ENCODE data around the gene ABCC6. TPM values are rescaled to one million over a fixed set of nuclear protein-coding genes. Genes with fewer than 3 reads are reported as not detected.
A peak's percentile ranks its signal among the peaks of the same experiment; 100 is the strongest.
"Not testable (repeated sequence)": the region's sequence is repeated elsewhere in the genome, so short reads cannot be mapped to it uniquely, and the experiment has no call there.

Gene ABCC6
- polyA plus RNA-seq, 2 donors = 0.08 to 0.31 TPM

GRCh38 chr16:16148755-16149154 lies 74.5 kb downstream of the ABCC6 start:
- Histone ChIP-seq H3K36me3 (ENCODE audit: control insufficient read depth in 2 of 2, insufficient read depth in 2 of 2, low read length in 1 of 2) (peaks cover 0 to 8% of the 10 kb centered on the region in 2 donors), H3K27ac (ENCODE audit: low read depth in 2 of 2, low read length in 1 of 2) (peak overlapping the region in 1 of 2 donors; percentile 20), H3K4me3 (ENCODE audit: low read depth in 1 of 2, low read length in 2 of 2) (no peak overlapping the region), H3K4me1 (ENCODE audit: control insufficient read depth in 2 of 2, insufficient read depth in 2 of 2, low read length in 1 of 2) (peaks cover 9 to 14% of the 10 kb centered on the region in 2 donors), H3K27me3 (ENCODE audit: control insufficient read depth in 1 of 2, insufficient read depth in 2 of 2, low read length in 2 of 2) (no peaks in the 10 kb centered on the region), H3K9me3 (ENCODE audit: control insufficient read depth in 2 of 2, insufficient read depth in 1 of 2, low read depth in 1 of 2, low read length in 1 of 2) (no peaks in the 10 kb centered on the region)
- WGBS, 2 donors = 56 to 65% methylated on average over 9 of the region's 9 CpGs

DNA sequence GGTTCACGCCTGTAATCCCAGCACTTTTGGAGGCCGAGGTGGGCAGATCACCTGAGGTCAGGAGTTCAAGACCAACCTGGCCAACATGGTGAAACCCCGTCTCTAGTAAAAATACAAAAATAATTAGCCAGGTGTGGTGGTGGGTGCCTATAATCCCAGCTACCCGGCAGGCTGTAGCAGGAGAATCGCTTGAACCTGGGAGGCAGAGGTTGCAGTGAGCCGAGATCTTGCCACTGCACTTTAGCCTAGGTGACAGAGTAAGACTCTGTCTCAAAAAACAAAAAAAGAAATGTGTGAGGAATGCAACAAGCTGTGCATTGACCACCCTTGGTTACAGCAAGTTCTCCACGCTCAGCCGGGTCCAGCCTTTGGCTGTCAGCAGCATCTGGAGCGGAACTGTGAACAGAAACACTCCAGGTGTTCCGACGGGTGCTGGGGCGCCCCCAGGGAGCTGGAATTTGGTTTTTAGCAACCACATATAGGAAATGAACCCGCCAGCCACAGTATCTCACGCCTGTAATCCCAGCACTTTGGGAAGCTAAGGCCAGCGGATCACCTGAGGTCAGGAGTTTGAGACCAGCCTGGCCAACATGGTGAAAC lies 75.2 kb downstream of the ABCC6 start:
- H3K4me1 ChIP-seq (ENCODE audit: control insufficient read depth in 2 of 2, insufficient read depth in 2 of 2, low read length in 1 of 2) = peaks cover 9 to 14% of the 10 kb centered on the region in 2 donors
- not testable (repeated sequence) for H3K27me3 ChIP-seq (ENCODE audit: control insufficient read depth in 1 of 2, insufficient read depth in 2 of 2, low read length in 2 of 2); H3K36me3 ChIP-seq (ENCODE audit: control insufficient read depth in 2 of 2, insufficient read depth in 2 of 2, low read length in 1 of 2); H3K9me3 ChIP-seq (ENCODE audit: control insufficient read depth in 2 of 2, insufficient read depth in 1 of 2, low read depth in 1 of 2, low read length in 1 of 2); H3K27ac ChIP-seq (ENCODE audit: low read depth in 2 of 2, low read length in 1 of 2); H3K4me3 ChIP-seq (ENCODE audit: low read depth in 1 of 2, low read length in 2 of 2)
- WGBS, 2 donors = 67 to 73% methylated on average over 15 of the region's 15 CpGs

GRCh38 chr16:16147316-16147999 lies 75.8 kb downstream of the ABCC6 start:
- H3K27ac ChIP-seq (ENCODE audit: low read depth in 2 of 2, low read length in 1 of 2) = peak overlapping the region in 1 of 2 donors; percentile 33
- peaks cover 9 to 14% of the 10 kb centered on the region in 2 donors for H3K4me1 ChIP-seq (ENCODE audit: control insufficient read depth in 2 of 2, insufficient read depth in 2 of 2, low read length in 1 of 2)
- no peaks in the 10 kb centered on the region for H3K27me3 ChIP-seq (ENCODE audit: control insufficient read depth in 1 of 2, insufficient read depth in 2 of 2, low read length in 2 of 2)
- H3K4me3 ChIP-seq (ENCODE audit: low read depth in 1 of 2, low read length in 2 of 2) = no peak overlapping the region
- WGBS, 2 donors = 79% methylated on average over 17 of the region's 17 CpGs
- H3K36me3 ChIP-seq (ENCODE audit: control insufficient read depth in 2 of 2, insufficient read depth in 2 of 2, low read length in 1 of 2) = peaks cover 0 to 9% of the 10 kb centered on the region in 2 donors
- H3K9me3 ChIP-seq (ENCODE audit: control insufficient read depth in 2 of 2, insufficient read depth in 1 of 2, low read depth in 1 of 2, low read length in 1 of 2) = no peaks in the 10 kb centered on the region

DNA sequence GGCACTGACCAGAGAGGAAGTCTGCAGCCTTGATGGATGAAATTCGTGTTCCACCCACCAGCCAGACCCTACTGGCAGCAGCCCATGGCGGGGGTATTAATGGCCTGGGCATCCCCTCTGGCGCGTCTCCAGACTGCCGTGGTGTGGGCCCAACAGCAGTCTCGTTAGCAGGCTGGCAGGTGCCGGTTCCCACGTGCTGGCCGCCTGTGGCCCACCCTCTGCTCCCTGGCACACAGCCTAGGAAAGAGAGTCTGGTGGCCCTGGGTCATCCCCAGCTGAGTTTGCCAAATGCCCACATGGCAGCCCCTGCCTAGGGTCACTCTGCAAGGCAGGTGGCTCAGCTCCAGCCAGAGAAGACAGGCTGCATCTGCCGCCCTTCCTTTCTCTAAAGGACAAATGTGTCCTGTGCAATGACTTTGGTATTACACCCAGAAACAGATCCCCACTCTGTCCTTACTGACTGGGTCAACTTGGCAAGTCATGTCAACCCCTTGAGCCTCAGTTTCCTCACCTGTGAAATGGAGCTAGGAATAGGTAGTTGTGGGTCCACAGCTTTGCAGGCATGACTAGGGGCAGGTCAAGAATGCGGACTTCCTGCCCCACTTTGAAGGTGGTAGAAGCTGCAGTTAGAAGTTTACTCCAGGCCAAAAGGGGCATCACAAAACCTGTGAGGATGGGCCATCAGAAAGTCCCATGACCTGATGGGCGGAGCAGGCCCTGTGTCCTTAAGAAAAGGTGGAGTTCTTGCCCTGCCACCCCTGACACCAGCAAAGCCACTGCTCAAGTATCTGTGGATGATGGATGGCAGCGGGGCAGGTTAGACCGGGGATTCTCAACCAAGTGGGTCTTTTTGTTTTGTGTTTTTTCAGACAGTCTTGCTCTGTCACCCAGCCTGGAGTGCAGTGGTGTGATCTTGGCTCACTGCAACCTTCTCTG lies 76.6 kb downstream of the ABCC6 start:
- H3K36me3 ChIP-seq (ENCODE audit: control insufficient read depth in 2 of 2, insufficient read depth in 2 of 2, low read length in 1 of 2) = peaks cover 3 to 11% of the 10 kb centered on the region in 2 donors
- H3K27ac ChIP-seq (ENCODE audit: low read depth in 2 of 2, low read length in 1 of 2) = peak overlapping the region in 1 of 2 donors; percentile 33
- H3K4me3 ChIP-seq (ENCODE audit: low read depth in 1 of 2, low read length in 2 of 2) = no peak overlapping the region
- H3K9me3 ChIP-seq (ENCODE audit: control insufficient read depth in 2 of 2, insufficient read depth in 1 of 2, low read depth in 1 of 2, low read length in 1 of 2) = no peaks in the 10 kb centered on the region
- no peaks in the 10 kb centered on the region for H3K27me3 ChIP-seq (ENCODE audit: control insufficient read depth in 1 of 2, insufficient read depth in 2 of 2, low read length in 2 of 2)
- 75 to 82% methylated on average over 14 of the region's 14 CpGs for WGBS, 2 donors
- peaks cover 9 to 14% of the 10 kb centered on the region in 2 donors for H3K4me1 ChIP-seq (ENCODE audit: control insufficient read depth in 2 of 2, insufficient read depth in 2 of 2, low read length in 1 of 2)

- 89 to 94% methylated on average over 5 of the region's 5 CpGs for WGBS, 2 donors
- Histone ChIP-seq H3K36me3 (ENCODE audit: control insufficient read depth in 2 of 2, insufficient read depth in 2 of 2, low read length in 1 of 2) (peaks cover 3 to 20% of the 10 kb centered on the region in 2 donors), H3K27me3 (ENCODE audit: control insufficient read depth in 1 of 2, insufficient read depth in 2 of 2, low read length in 2 of 2) (no peaks in the 10 kb centered on the region), H3K4me1 (ENCODE audit: control insufficient read depth in 2 of 2, insufficient read depth in 2 of 2, low read length in 1 of 2) (peaks cover 9 to 11% of the 10 kb centered on the region in 2 donors), H3K9me3 (ENCODE audit: control insufficient read depth in 2 of 2, insufficient read depth in 1 of 2, low read depth in 1 of 2, low read length in 1 of 2) (no peaks in the 10 kb centered on the region), H3K27ac (ENCODE audit: low read depth in 2 of 2, low read length in 1 of 2) (no peak overlapping the region), H3K4me3 (ENCODE audit: low read depth in 1 of 2, low read length in 2 of 2) (no peak overlapping the region)
Measured at GRCh38 chr16:16145286-16145685, 78.0 kb downstream of the ABCC6 start.

- H3K27ac ChIP-seq (ENCODE audit: low read depth in 2 of 2, low read length in 1 of 2) = peak overlapping the region; percentile 25 to 52
- H3K9me3 ChIP-seq (ENCODE audit: control insufficient read depth in 2 of 2, insufficient read depth in 1 of 2, low read depth in 1 of 2, low read length in 1 of 2) = no peaks in the 10 kb centered on the region
- H3K4me3 ChIP-seq (ENCODE audit: low read depth in 1 of 2, low read length in 2 of 2) = no peak overlapping the region
- WGBS, 2 donors = 64 to 72% methylated on average over 5 of the region's 5 CpGs
- H3K27me3 ChIP-seq (ENCODE audit: control insufficient read depth in 1 of 2, insufficient read depth in 2 of 2, low read length in 2 of 2) = no peaks in the 10 kb centered on the region
- H3K36me3 ChIP-seq (ENCODE audit: control insufficient read depth in 2 of 2, insufficient read depth in 2 of 2, low read length in 1 of 2) = peaks cover 7 to 20% of the 10 kb centered on the region in 2 donors
- peaks cover 5 to 6% of the 10 kb centered on the region in 2 donors for H3K4me1 ChIP-seq (ENCODE audit: control insufficient read depth in 2 of 2, insufficient read depth in 2 of 2, low read length in 1 of 2)
Measured at GRCh38 chr16:16144416-16144815, 78.9 kb downstream of the ABCC6 start.

GRCh38 chr16:16143931-16144330 lies 79.4 kb downstream of the ABCC6 start:
- WGBS, 2 donors = 83 to 86% methylated on average over 8 of the region's 8 CpGs
- peaks cover 5 to 6% of the 10 kb centered on the region in 2 donors for H3K4me1 ChIP-seq (ENCODE audit: control insufficient read depth in 2 of 2, insufficient read depth in 2 of 2, low read length in 1 of 2)
- no peaks in the 10 kb centered on the region for H3K9me3 ChIP-seq (ENCODE audit: control insufficient read depth in 2 of 2, insufficient read depth in 1 of 2, low read depth in 1 of 2, low read length in 1 of 2)
- peaks cover 10 to 24% of the 10 kb centered on the region in 2 donors for H3K36me3 ChIP-seq (ENCODE audit: control insufficient read depth in 2 of 2, insufficient read depth in 2 of 2, low read length in 1 of 2)
- peak overlapping the region; percentile 25 to 52 for H3K27ac ChIP-seq (ENCODE audit: low read depth in 2 of 2, low read length in 1 of 2)
- H3K27me3 ChIP-seq (ENCODE audit: control insufficient read depth in 1 of 2, insufficient read depth in 2 of 2, low read length in 2 of 2) = no peaks in the 10 kb centered on the region
- H3K4me3 ChIP-seq (ENCODE audit: low read depth in 1 of 2, low read length in 2 of 2) = no peak overlapping the region

- H3K9me3 ChIP-seq (ENCODE audit: control insufficient read depth in 2 of 2, insufficient read depth in 1 of 2, low read depth in 1 of 2, low read length in 1 of 2) = no peaks in the 10 kb centered on the region
- WGBS, 2 donors = 86 to 91% methylated on average over 15 of the region's 15 CpGs
- H3K27me3 ChIP-seq (ENCODE audit: control insufficient read depth in 1 of 2, insufficient read depth in 2 of 2, low read length in 2 of 2) = no peaks in the 10 kb centered on the region
- no peak overlapping the region for H3K4me3 ChIP-seq (ENCODE audit: low read depth in 1 of 2, low read length in 2 of 2)
- no peak overlapping the region for H3K27ac ChIP-seq (ENCODE audit: low read depth in 2 of 2, low read length in 1 of 2)
- H3K4me1 ChIP-seq (ENCODE audit: control insufficient read depth in 2 of 2, insufficient read depth in 2 of 2, low read length in 1 of 2) = peaks cover 5 to 6% of the 10 kb centered on the region in 2 donors
- H3K36me3 ChIP-seq (ENCODE audit: control insufficient read depth in 2 of 2, insufficient read depth in 2 of 2, low read length in 1 of 2) = peaks cover 16 to 30% of the 10 kb centered on the region in 2 donors
Measured at GRCh38 chr16:16143038-16143763, 80.1 kb downstream of the ABCC6 start.
